Spleen (tissue), 11 donors: ENCODE measurements around the gene TP63. TPM values are rescaled to one million over a fixed set of nuclear protein-coding genes. Genes with fewer than 3 reads are reported as not detected.

Source experiments
- DNase-seq: peaks from one replicate; pipeline ENCODE4 v3.0.0-alpha.2; 2020
- H3K27ac ChIP-seq, 8 donors: fragments of 200-600 bp; sonication (generic) in 7 of 8; 1 replicate in 4 of 8; 2 replicates in 4 of 8; pipeline versions ENCODE4 v1.5.0 to v1.8.0; 2016 to 2021; ENCODE audit warnings: inconsistent platforms in 4 of 8, mild to moderate bottlenecking in 4 of 8, moderate library complexity in 1 of 8
- H3K27me3 ChIP-seq, 7 donors: fragments of 200-600 bp; sonication (generic) in 6 of 7; replicated peaks in 1 of 7; 1 replicate in 4 of 7; 2 replicates in 3 of 7; pipeline versions ENCODE4 v1.5.0 to v1.8.0; 2016 to 2021; ENCODE audit warnings: inconsistent platforms in 3 of 7, mild to moderate bottlenecking in 1 of 7
- H3K36me3 ChIP-seq, 6 donors: fragments of 200-600 bp; sonication (generic) in 5 of 6; 1 replicate in 4 of 6; 2 replicates in 2 of 6; pipeline versions ENCODE4 v1.5.0 to v1.8.0; 2016 to 2021; ENCODE audit warnings: inconsistent platforms in 2 of 6
- H3K4me1 ChIP-seq, 6 donors: fragments of 200-600 bp; sonication (generic) in 5 of 6; 1 replicate in 3 of 6; 2 replicates in 3 of 6; pipeline versions ENCODE4 v1.5.0 to v1.8.0; 2016 to 2021; ENCODE audit warnings: inconsistent platforms in 3 of 6
- H3K4me3 ChIP-seq, 8 donors: fragments of 200-600 bp; sonication (generic) in 7 of 8; 1 replicate in 4 of 8; 2 replicates in 4 of 8; pipeline versions ENCODE4 v1.5.0 to v1.8.0; 2016 to 2021; ENCODE audit warnings: inconsistent platforms in 4 of 8, mild to moderate bottlenecking in 4 of 8, moderate library complexity in 2 of 8
- H3K9me3 ChIP-seq, 8 donors: fragments of 200-600 bp; sonication (generic) in 7 of 8; 1 replicate in 4 of 8; 2 replicates in 4 of 8; pipeline versions ENCODE4 v1.5.0 to v1.8.0; 2016 to 2021; ENCODE audit warnings: inconsistent platforms in 4 of 8
- CTCF ChIP-seq, 11 experiments: fragments of 200-600 bp in 7 of 11; fragments of 450-650 bp in 4 of 11; sonication (generic) in 4 of 11; IDR thresholded peaks in 8 of 11; conservative IDR thresholded peaks in 3 of 11; 1 replicate in 7 of 11; 2 replicates in 4 of 11; pipeline versions ENCODE4 v1.4.0 to v1.8.0; 2016 to 2021; ENCODE audit warnings: antibody characterized with exemption in 11 of 11, inconsistent platforms in 4 of 11, mild to moderate bottlenecking in 1 of 11
- POLR2A ChIP-seq, 3 donors: fragments of 450-650 bp; IDR thresholded peaks; one replicate each; pipeline ENCODE4 v1.5.1; 2017; ENCODE audit warnings: antibody characterized with exemption in 3 of 3, mild to moderate bottlenecking in 1 of 3
- POLR2AphosphoS5 ChIP-seq, 3 donors: sonication (generic); formaldehyde crosslinking; IDR thresholded peaks; one replicate each; pipeline ENCODE4 v1.5.1; 2017; ENCODE audit warnings: antibody characterized with exemption in 3 of 3
- WGBS, 5 donors: extraction: QIAGEN DNeasy Blood & Tissue Kit in 3 of 5; methylation state at CpG; one replicate each; pipeline versions ENCODE4 v1.1.5 to v1.1.7; 2013 to 2018; 5-methylcytosine and 5-hydroxymethylcytosine counted together
- intact Hi-C: fragments of 100-400 bp; cut with DNase I; formaldehyde crosslinking; loops from one replicate; pipeline ENCODE4 v1.15.0; 2023; ENCODE audit warnings: low total_unique reads
- polyA plus RNA-seq, 3 donors: library from polyadenylated mRNA; stranded (reverse); fragments of 200-250 nt; gene quantifications; one replicate each; pipeline ENCODE4 v1.2.1, GENCODE V29; 2013
- total RNA-seq, 7 donors: library from RNA; depleted of rRNA in 3 of 7; stranded (reverse); fragments of >200 nt in 3 of 7; fragmentation: NEBNext Ultra II Directional in 4 of 7; extraction: Animal tissue kit (Norgen Biotek cat#: 25700) in 4 of 7; gene quantifications; one replicate each; pipeline versions ENCODE4 v1.1.0 to v1.2.1, GENCODE V29; 2016 to 2021
- donor health status: healthy with polysubstance abuse.
- donor health status: DM: no; HTN: no; CAD: no; lungs with moderate emphysema.
- donor health status: DM: no; HTN: no; CAD: no.
- donor health status: Bipolar disorder and iron deficiency.
- donor health status: healthy.
- donor health status: DM: no; HTN: no; CAD: no.
- donor health status: DM: yes; HTN: yes; CAD: no.

Gene TP63
- total and polyA plus RNA-seq, 10 donors, result 0.09 to 0.68 (median 0.29) TPM

- intact Hi-C loops, result no loop called here
- Histone ChIP-seq H3K27me3 (no peaks in the 10 kb centered on the region), H3K4me3 (no peak overlapping the region), H3K36me3 (no peaks in the 10 kb centered on the region), H3K9me3 (no peaks in the 10 kb centered on the region), H3K4me1 (no peaks in the 10 kb centered on the region), H3K27ac (no peak overlapping the region)
- TF ChIP-seq CTCF (IDR thresholded peaks at IDR 0.05 in 8 of 11, conservative IDR thresholded peaks at IDR 0.05 in 3 of 11) (no peak), POLR2A (IDR thresholded peaks at IDR 0.05) (no peak), POLR2AphosphoS5 (IDR thresholded peaks at IDR 0.05) (no peak)
- DNase-seq, result no peak
- WGBS, 5 donors, result 81 to 90% (median 89%) methylated on average over 3 of the region's 3 CpGs
Observed at GRCh38 chr3:189826566-189826965, 195.4 kb downstream of the TP63 start.

- Histone ChIP-seq H3K36me3 (no peaks in the 10 kb centered on the region), H3K4me1 (no peaks in the 10 kb centered on the region), H3K27ac (no peak overlapping the region), H3K4me3 (no peak overlapping the region), H3K9me3 (no peaks in the 10 kb centered on the region), H3K27me3 (no peaks in the 10 kb centered on the region)
- intact Hi-C loops, result no loop called here
- DNase-seq, result no peak
- 73 to 88% (median 83%) methylated on average over 1 of the region's 1 CpG for WGBS, 5 donors
- TF ChIP-seq CTCF (IDR thresholded peaks at IDR 0.05 in 8 of 11, conservative IDR thresholded peaks at IDR 0.05 in 3 of 11) (no peak), POLR2AphosphoS5 (IDR thresholded peaks at IDR 0.05) (no peak), POLR2A (IDR thresholded peaks at IDR 0.05) (no peak)
Observed at GRCh38 chr3:189827108-189827507, 195.9 kb downstream of the TP63 start.

- intact Hi-C loops, result no loop called here
- H3K4me3 ChIP-seq, result no peak overlapping the region
- TF ChIP-seq POLR2A (IDR thresholded peaks at IDR 0.05), result no peak
- TF ChIP-seq POLR2AphosphoS5 (IDR thresholded peaks at IDR 0.05), result no peak
- TF ChIP-seq CTCF (IDR thresholded peaks at IDR 0.05 in 8 of 11, conservative IDR thresholded peaks at IDR 0.05 in 3 of 11), result no peak
- H3K27me3 ChIP-seq, result no peaks in the 10 kb centered on the region
- 93 to 99% (median 95%) methylated on average over 2 of the region's 2 CpGs for WGBS, 5 donors
- no peaks in the 10 kb centered on the region for H3K9me3 ChIP-seq
- H3K27ac ChIP-seq, result no peak overlapping the region
- DNase-seq, result no peak
- H3K4me1 ChIP-seq, result no peaks in the 10 kb centered on the region
- no peaks in the 10 kb centered on the region for H3K36me3 ChIP-seq
Observed at GRCh38 chr3:189830401-189830800, 199.2 kb downstream of the TP63 start.

GRCh38 chr3:189833266-189833665 is 202.1 kb downstream of the TP63 start:
- H3K4me3 ChIP-seq, result no peak overlapping the region
- H3K36me3 ChIP-seq, result no peaks in the 10 kb centered on the region
- WGBS, 5 donors, result 51 to 69% (median 60%) methylated on average over 2 of the region's 2 CpGs
- no peaks in the 10 kb centered on the region for H3K9me3 ChIP-seq
- intact Hi-C loops, result no loop called here
- H3K27ac ChIP-seq, result no peak overlapping the region
- no peak for DNase-seq
- no peaks in the 10 kb centered on the region for H3K27me3 ChIP-seq
- H3K4me1 ChIP-seq, result no peaks in the 10 kb centered on the region
- TF ChIP-seq CTCF (IDR thresholded peaks at IDR 0.05 in 8 of 11, conservative IDR thresholded peaks at IDR 0.05 in 3 of 11) (no peak), POLR2AphosphoS5 (IDR thresholded peaks at IDR 0.05) (no peak), POLR2A (IDR thresholded peaks at IDR 0.05) (no peak)
